Stimulated activated CD8-positive, alpha-beta memory T cell treated with anti-CD3 and anti-CD28 coated beads, Interleukin-4, amount 100 ng/mL, for 1 hour (primary cell): ENCODE results near the gene KRT17.
"Not testable (repeated sequence)": the region's sequence is repeated elsewhere in the genome, so short reads cannot be mapped to it uniquely, and the experiment has no call there.

ENCODE experiments used
- DNase-seq, 2 donors: peaks; one replicate each; pipeline ENCODE4 v3.0.0-alpha.2; 2020; ENCODE audit warnings: low read depth in 2 of 2, low spot score in 1 of 2

The KRT17 gene

DNA sequence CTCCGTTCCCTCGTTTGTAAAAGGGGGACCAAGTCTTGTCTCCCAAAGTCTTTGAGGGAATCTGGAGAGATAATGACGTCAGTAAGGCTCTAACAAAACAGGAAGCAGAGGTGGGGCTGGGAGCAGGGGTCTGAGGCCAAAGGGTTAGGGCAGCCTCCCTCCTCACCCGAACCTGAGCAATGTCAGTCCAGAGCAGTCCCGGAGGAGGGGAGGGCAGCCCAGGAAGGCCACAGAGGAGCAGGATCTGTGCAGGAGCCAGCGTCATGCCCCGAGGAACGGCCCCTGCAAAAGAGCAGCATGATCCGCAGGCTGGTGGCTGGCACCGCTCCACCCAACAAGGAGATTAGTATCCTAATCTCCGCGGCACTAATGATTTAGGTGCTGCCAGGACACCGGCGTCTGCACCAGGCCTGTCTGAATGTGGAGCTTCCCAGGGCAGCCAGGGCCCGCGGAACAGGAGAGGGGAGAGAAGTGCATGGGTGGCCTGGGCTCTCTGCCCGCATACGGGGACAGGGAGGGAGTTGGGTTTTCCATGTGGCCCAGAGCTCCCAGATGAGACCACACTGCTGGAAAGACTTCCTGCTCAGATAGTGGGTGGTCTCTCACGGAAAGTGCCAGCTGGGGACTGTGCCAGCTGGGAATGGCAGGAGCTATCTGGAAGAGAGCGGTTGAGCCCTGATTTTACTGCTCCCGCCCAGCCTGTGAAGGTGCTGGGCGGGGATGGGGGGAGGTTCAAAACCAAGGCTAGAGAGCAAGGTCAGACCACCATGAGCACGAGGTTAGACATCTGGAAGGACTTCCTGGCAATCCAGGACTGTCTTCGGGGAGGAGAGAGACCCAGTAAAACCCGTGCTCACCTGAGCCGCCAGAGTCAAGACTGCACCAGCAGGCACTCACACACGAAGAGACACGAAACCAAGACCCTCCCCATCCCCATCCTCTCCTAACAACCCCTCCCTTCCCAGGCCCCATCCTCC, 11.0 kb upstream of the KRT17 start:
- no peak for DNase-seq

GRCh38 chr17:41634639-41635038, 10.3 kb upstream of the KRT17 start:
- no peak for DNase-seq

GRCh38 chr17:41633556-41634199, 9.3 kb upstream of the KRT17 start:
- no peak for DNase-seq

DNA sequence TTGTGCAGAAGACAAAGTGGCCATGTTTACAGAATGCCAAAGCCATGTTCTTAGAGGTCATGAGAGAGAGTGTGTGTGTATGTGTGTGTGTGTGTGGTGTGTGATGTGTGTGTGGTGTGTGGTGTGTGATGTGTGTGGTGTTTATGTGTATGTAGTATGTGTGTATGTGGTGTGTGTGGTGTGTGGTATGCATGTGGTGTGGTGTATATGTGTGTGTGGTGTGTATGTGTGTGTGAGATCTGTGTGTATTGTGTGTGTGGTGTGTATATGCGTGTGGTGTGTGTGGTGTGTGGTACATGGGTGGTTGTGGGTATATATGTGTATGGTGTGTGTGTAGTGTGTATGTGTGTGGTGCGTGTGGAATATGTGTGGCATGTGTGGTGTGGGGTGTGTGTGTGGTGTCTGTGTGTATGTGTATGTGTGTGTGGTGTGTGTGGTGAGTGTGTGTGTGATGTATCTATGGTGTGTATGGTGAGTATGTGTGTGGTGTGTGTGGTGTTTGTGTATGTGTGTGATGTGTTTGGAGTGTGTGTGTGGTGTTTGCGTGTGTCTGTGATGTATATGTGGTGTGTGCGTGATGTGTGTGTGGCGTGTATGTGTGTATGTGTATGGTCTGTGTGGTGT, 8.2 kb upstream of the KRT17 start:
- DNase-seq, result no peak

DNA sequence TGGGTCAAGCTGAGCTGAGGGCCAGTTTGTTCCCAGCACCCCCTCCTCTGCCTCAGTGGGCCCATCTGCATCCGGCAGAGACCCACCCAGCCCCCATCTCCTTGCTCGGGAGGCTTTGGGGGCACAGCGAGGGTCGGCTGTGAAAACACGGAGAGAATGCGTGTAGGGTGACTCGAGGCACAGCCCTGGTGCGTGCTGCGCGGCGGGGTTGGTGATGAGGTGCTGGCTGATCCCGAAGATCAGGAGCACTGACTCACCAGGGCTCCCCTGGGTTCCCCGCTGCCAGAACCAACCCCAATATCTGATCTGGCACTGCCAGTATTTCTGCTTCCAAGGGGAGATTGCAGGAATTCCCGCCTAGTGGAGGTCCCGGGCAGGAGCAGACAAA, 7.5 kb upstream of the KRT17 start:
- no peak for DNase-seq

DNA sequence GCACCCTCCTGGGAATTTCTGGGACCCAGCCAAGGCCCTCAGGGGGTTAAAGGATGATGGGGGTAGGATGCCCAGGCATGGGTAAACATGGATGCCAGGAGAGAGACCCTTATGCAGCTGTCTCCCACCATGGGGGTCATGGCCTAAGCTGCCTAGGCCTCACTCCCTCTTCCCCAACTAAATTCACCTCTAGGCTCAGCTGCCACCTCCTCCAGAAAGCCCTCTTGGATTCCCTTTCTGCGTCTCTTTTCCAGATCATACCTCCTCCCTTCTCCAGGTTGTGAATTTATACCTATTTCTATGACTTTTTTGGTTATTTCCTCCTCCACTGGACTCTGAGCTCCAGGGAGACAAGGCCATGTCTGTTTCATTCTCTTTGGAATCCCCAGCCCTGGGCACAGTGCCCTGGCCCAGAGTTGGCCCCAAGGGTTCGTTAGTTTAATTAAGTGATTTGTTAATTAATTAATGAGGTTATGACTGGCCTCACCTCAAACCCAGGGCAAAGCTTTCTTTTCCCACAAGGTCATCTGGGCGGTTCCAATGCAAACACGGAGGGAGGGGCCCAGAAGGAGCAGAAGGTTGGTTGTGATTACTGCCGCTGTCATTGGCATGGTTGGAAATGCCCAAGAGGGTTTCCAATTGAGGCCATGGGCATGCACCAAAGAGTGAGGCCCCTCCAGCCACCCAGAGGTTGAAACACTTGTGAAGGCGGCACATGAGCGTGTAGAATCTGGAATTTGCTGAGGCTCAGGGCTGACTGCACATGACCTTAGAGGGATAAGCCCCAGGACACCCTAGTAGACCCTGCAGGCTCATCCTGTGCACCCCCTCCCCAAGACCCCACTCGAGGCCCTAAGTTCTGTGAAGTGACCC, 6.9 kb upstream of the KRT17 start:
- no peak for DNase-seq

DNA sequence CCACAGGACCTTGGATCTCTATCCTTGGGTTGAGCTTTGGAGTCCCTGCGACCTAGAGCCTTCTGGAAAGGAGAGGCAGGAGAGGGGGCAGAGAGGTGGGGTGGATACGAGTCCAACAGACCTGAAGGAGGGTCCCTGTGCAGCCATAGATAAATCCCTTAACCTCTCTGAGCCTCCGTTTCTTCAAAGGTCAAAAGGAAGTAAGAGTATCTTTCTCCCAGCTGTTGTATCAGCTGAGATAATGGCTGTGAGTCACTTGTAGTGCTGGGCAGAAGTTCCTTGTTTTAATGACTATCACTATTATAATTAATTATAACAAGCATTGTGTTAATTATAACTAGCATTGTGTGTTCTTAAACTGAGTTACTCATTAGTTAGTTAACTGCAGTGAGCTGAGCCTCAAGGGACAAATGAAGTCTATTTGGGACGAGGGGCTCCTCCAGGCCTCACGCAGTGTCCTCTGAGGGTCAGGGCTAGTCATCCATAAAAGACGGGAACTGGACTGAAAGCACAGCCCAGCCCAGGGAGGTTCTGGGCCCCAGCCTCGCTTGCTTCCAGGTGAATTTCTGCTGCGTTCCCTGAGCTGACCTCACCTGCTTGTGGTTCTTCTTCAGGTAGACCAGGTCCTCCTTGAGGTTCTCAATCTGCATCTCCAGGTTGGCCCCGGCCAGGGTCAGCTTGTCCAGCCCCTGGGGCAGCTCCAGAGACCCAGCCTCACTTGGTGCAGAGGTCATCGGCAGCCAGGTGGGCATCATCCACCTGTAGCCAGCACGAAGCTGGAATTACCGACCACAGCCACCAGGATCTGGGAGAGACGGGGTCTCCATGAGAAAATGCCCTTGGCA, 5.7 kb upstream of the KRT17 start:
- DNase-seq, result no peak

- DNase-seq, result no peak
Observed at GRCh38 chr17:41629316-41629715, 4.9 kb upstream of the KRT17 start.

DNA sequence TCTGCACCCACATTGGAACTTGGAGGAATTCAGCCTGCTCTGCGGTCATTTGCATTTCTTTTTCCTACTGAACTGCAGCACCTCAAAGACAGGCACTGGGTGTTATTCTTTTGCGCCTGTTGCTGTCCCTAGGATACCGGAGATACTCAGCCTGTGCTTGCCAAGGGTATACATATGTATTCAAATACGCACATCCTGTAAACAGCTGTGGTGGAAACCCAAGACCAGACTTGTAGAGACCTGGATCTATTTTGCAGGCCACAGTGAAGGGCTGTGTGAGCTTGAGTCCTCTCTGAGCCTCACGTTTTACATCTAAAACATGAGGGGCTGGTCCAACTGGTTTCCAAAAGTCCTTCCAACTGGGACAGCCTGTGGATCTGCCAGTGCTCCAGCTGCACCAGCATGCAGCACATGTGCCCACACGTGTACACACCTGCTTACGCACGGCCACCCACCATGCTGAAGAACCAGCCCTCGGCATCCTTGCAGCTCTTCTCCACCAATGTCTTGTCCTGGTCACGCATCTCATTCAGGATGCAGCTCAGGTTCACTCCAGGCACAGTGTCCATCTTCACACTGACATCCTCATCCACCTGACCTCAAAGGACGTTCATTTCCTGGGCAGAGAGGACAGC, 4.4 kb upstream of the KRT17 start:
- DNase-seq, result not testable (repeated sequence)

- DNase-seq, result not testable (repeated sequence)
Observed at GRCh38 chr17:41628073-41628370, 3.6 kb upstream of the KRT17 start.

DNA sequence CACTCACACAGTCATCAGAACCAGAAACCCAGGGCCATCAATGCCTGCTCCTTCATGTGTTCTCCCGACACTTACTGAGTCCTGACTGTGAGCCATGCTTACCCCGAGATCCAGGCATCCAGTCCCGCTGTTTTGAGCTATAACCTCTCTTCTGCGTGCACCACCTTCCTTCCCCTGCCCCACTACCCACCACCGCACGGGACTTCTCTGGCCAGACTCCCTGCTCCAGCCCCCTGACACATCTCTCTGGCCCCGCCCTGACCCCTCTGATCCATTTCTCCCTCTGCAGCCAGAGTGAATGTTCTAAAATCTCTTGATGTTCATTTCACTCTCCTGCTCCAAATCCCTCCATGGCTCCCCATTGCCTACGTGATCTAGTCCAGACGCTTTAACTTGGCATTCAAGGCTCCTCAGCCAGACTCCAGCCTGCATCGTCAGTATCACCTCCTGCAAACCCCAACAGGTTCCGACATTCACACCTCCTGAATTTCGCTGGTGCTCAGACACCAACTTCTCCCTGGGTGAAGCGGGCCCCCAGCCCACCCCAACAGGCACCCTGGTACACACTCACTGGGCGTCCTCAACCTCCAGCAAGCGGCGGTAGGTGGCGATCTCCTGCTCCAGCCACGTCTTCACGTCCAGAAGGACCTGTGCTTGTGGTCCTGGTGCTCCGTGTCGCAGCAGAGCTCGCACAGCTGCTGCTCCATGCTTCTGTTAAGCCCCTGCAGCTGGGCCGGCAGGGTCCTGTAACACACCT, 3.1 kb upstream of the KRT17 start:
- no peak for DNase-seq

GRCh38 chr17:41626914-41627295, 2.5 kb upstream of the KRT17 start:
- not testable (repeated sequence) for DNase-seq

- DNase-seq, result not testable (repeated sequence)
Observed at GRCh38 chr17:41626028-41626913, 1.9 kb upstream of the KRT17 start.

DNA sequence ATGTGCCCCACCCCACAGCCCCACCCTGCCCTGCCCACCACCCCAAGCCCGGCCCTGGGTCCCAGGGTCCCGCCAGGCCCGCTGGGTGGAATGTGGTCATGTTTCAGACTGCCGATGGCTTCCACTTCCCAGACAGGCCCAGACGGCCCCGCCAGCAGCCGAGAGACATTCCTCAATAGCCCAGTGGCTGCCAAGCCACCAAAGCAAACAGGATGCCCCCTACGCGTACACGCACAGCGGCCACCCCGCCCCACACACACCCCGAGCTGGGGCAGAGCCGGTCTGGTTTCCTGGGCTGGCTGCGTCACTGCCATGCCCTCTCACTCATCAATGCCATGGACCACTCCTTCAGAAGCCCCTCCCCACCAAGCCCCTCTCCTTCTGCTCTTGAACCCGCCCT, 1.2 kb upstream of the KRT17 start:
- no peak for DNase-seq

- not testable (repeated sequence) for DNase-seq
Observed at GRCh38 chr17:41623184-41623861, 1.1 kb downstream of the KRT17 start.

DNA sequence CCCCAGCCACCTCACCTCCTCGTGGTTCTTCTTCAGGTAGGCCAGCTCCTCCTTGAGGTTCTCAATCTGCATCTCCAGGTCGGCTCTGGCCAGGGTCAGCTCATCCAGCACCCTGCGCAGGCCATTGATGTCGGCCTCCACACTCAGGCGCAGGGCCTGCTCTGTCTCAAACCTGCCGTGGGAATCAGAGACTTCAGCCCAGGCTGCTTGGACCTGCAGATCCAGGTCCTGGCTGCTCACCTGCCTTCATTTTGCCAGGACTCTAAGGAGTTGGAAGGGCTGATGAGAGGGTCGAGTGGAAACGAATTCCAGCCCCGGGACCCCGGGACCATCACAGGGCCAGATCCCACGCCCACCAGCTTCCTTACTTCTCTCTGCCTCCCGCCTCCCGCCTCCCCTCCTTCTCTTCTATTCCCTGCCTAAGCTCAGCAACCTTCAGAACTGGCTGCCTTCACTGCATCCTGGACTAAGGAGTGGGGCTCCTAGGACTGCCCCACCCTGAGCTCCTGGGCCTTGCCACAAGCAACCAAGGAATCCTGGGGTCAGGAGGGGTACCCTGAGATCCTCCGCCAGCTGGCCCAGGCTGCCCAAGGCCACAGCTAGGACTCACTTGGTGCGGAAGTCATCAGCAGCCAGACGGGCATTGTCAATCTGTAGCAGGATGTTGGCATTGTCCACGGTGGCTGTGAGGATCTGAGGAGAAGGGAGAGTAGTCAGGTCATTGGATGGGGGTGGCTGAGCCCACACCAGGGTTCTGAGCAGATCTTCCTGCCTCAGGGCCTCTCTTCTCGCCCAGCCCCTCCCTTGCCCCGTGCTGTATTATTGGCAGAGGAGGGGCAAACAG, 1.8 kb downstream of the KRT17 start:
- DNase-seq, result not testable (repeated sequence)

- no peak for DNase-seq
Observed at GRCh38 chr17:41621916-41622315, 2.5 kb downstream of the KRT17 start.
